Suppressor macrophage treated with lipopolysaccharide for 4 hours (primary cell): Measurements from ENCODE around the gene LAPTM5.
A peak's percentile ranks its signal among the peaks of the same experiment; 100 is the strongest.

Experiments used
- DNase-seq: peaks from one replicate; pipeline ENCODE4 v3.0.0-alpha.2; 2020

The LAPTM5 gene

GRCh38 chr1:30727824-30728223 lies 29.8 kb downstream of the LAPTM5 start:
- no peak for DNase-seq

GRCh38 chr1:30726773-30727684 lies 30.5 kb downstream of the LAPTM5 start:
- DNase-seq: no peak

- no peak for DNase-seq
Observed at GRCh38 chr1:30726236-30726635, 31.3 kb downstream of the LAPTM5 start.

GRCh38 chr1:30725450-30726095 lies 32.0 kb downstream of the LAPTM5 start:
- no peak for DNase-seq

GRCh38 chr1:30724655-30725421 lies 32.7 kb downstream of the LAPTM5 start:
- DNase-seq: no peak

GRCh38 chr1:30724175-30724574 lies 33.4 kb downstream of the LAPTM5 start:
- no peak for DNase-seq

GRCh38 chr1:30723331-30723755 lies 34.2 kb downstream of the LAPTM5 start, which contains the start of gene MATN1:
Gene MATN1, minus strand, starts transcription at chr1:30723585. Its CDS starts 34 bp downstream, at chr1:30723551.
- DNase-seq: no peak

- DNase-seq: no peak
Observed at GRCh38 chr1:30721812-30722537, 35.6 kb downstream of the LAPTM5 start.

GRCh38 chr1:30721341-30721793 lies 36.2 kb downstream of the LAPTM5 start:
- no peak for DNase-seq

- DNase-seq: no peak
Observed at GRCh38 chr1:30720271-30721223, 37.0 kb downstream of the LAPTM5 start.

GRCh38 chr1:30719406-30720270 lies 37.9 kb downstream of the LAPTM5 start:
- peak; percentile 77 for DNase-seq

- DNase-seq: peak; percentile 99
Observed at GRCh38 chr1:30718636-30719405, 38.8 kb downstream of the LAPTM5 start.

- DNase-seq: peak; percentile 100
Observed at GRCh38 chr1:30718091-30718635, 39.4 kb downstream of the LAPTM5 start.

- no peak for DNase-seq
Observed at GRCh38 chr1:30716646-30717045, 40.9 kb downstream of the LAPTM5 start.

- DNase-seq: no peak
Observed at GRCh38 chr1:30715886-30716285, 41.7 kb downstream of the LAPTM5 start.

- DNase-seq: no peak
Observed at GRCh38 chr1:30715216-30715615, 42.4 kb downstream of the LAPTM5 start.

GRCh38 chr1:30714536-30715090 lies 43.0 kb downstream of the LAPTM5 start:
- DNase-seq: no peak

- DNase-seq: no peak
Observed at GRCh38 chr1:30714025-30714424, 43.5 kb downstream of the LAPTM5 start.

- no peak for DNase-seq
Observed at GRCh38 chr1:30713311-30713710, 44.3 kb downstream of the LAPTM5 start.
